Cardiac muscle cell (in vitro differentiated cells and primary cell): ENCODE data around the gene INAVA. TPM values are rescaled to one million over a fixed set of nuclear protein-coding genes. Genes with fewer than 3 reads are reported as not detected.
"Not testable (repeated sequence)": the region's sequence is repeated elsewhere in the genome, so short reads cannot be mapped to it uniquely, and the experiment has no call there.

Experiments used
- DNase-seq, 2 donors: peaks; one replicate each; pipeline versions ENCODE4 v3.0.0 to v3.0.0-alpha.2; 2010 to 2017; ENCODE audit warnings: low read depth in 1 of 2, low spot score in 1 of 2
- H3K27ac ChIP-seq: fragments of 200-600 bp; sonication (generic); 2 replicates; pipeline ENCODE4 v1.5.1; 2016
- H3K27me3 ChIP-seq: fragments of 200-600 bp; sonication (generic); 2 replicates; pipeline ENCODE4 v1.6.0; 2016; ENCODE audit warnings: control low read depth
- H3K36me3 ChIP-seq: fragments of 200-600 bp; sonication (generic); 2 replicates; pipeline ENCODE4 v1.5.1; 2016; ENCODE audit warnings: control low read depth
- H3K4me1 ChIP-seq: fragments of 200-600 bp; sonication (generic); 2 replicates; pipeline ENCODE4 v1.8.1; 2017; ENCODE audit warnings: low read depth, mild to moderate bottlenecking, mixed run types
- H3K4me3 ChIP-seq: fragments of 200-600 bp; sonication (generic); 2 replicates; pipeline ENCODE4 v1.5.1; 2016; ENCODE audit warnings: mild to moderate bottlenecking
- H3K9me3 ChIP-seq: fragments of 200-600 bp; sonication (generic); 2 replicates; pipeline ENCODE4 v1.5.1; 2017; ENCODE audit warnings: low read depth, mild to moderate bottlenecking, control low read depth
- polyA plus RNA-seq: library from polyadenylated mRNA; unstranded; fragments of >200 nt; fragmentation: Nextera tagmentation; extraction: Ambion mirVana; gene quantifications from 2 replicates; pipeline ENCODE4 v1.2.1, GENCODE V29; 2016
- total RNA-seq: library from RNA; depleted of rRNA; stranded (reverse); fragments of >200 nt; gene quantifications from 2 replicates; pipeline ENCODE4 v1.2.3, GENCODE V29; 2016
- TF ChIP-seq, protein P1 (sequence below): IDR thresholded peaks from 2 replicates; pipeline ENCODE4 v1.5.1; 2012; ENCODE audit warnings: low read depth, mild to moderate bottlenecking, low read length

Gene INAVA
- total and polyA plus RNA-seq, 2 experiments from 2014 or later, result 7.4 to 37.8 TPM

DNA sequence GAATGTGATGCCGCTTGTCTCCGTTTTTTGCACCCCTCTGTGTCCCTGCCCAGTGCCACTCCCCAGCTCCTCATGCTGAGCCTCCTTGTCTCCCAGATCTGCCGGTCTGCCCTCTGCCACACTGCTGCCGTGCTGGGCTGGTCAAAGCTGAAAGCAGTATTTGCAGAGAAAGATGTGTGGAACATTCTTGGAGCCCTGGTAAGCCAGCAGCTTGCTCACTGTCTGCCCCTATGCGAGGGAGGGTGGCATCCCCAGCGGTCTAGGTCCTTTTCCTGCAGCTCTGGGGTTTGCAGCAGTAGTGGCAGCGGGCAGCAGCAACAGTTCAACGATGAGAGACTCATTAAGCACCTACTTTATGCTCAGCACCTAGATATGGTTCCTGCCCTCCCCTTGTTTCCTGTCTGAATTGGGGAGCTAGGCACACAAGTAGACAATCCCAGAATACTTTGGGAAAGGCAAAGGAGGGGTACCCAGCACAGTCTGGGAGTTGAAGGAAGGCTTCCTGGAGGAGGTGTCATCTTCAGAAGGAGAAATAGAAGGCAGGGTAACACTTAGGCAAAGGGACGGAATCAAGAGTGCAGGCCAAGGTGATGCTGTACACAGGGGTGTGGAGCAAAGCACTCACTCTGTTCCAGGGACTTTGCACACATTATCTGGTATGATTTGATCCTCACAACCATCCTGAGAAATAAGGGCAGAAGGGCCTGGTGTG is 65.7 kb downstream of the INAVA start:
- DNase-seq, result no peak
- TF ChIP-seq, protein P1, sequence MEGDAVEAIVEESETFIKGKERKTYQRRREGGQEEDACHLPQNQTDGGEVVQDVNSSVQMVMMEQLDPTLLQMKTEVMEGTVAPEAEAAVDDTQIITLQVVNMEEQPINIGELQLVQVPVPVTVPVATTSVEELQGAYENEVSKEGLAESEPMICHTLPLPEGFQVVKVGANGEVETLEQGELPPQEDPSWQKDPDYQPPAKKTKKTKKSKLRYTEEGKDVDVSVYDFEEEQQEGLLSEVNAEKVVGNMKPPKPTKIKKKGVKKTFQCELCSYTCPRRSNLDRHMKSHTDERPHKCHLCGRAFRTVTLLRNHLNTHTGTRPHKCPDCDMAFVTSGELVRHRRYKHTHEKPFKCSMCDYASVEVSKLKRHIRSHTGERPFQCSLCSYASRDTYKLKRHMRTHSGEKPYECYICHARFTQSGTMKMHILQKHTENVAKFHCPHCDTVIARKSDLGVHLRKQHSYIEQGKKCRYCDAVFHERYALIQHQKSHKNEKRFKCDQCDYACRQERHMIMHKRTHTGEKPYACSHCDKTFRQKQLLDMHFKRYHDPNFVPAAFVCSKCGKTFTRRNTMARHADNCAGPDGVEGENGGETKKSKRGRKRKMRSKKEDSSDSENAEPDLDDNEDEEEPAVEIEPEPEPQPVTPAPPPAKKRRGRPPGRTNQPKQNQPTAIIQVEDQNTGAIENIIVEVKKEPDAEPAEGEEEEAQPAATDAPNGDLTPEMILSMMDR, result no peak
- Histone ChIP-seq H3K36me3 (no peaks in the 10 kb centered on the region), H3K27ac (no peak overlapping the region), H3K27me3 (no peaks in the 10 kb centered on the region), H3K4me3 (no peak overlapping the region), H3K9me3 (no peaks in the 10 kb centered on the region), H3K4me1 (peaks cover 5% of the 10 kb centered on the region)

DNA sequence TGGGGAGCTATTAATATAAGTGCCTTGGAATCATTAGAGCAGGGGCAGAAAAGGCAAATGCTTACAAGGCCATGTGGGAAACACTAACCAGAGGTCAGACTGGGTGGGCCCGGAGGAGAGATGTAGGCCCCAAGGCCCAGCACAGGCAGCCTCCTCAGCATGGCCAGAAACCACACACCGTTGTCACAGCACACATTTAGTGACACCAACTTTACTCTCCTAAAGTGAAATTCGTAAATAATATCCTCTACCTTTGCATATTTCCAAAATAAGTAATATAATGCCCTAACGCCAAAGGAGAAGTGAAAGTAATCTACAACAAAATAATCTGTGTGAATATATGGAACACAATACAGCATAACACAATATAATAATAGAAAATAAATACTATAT is 66.2 kb downstream of the INAVA start:
- Histone ChIP-seq H3K27ac (no peak overlapping the region), H3K9me3 (no peaks in the 10 kb centered on the region), H3K4me1 (peaks cover 5% of the 10 kb centered on the region), H3K27me3 (no peaks in the 10 kb centered on the region), H3K4me3 (no peak overlapping the region), H3K36me3 (no peaks in the 10 kb centered on the region)
- DNase-seq, result no peak
- TF ChIP-seq, protein P1, result no peak

DNA sequence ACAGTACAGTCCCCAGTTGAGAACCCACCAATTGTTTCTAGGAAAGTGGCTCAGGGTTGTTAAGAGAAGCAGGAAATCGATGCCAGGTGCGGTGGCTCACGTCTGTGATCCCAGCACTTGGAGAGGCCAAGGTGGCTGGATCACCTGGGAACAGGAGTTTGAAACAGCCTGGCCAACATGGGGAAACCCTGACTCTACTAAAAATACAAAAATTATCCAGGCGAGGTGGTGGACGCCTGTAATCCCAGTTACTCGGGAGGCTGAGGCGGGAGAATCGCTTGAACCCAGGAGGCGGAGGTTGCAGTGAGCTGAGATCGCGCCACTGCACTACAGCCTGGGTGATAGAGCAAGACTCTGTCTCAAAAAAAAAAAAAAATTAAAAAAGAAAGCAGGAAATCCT is 67.5 kb downstream of the INAVA start:
- not testable (repeated sequence) for DNase-seq, H3K36me3 ChIP-seq, H3K4me3 ChIP-seq, H3K9me3 ChIP-seq, H3K27me3 ChIP-seq, H3K4me1 ChIP-seq, H3K27ac ChIP-seq

DNA sequence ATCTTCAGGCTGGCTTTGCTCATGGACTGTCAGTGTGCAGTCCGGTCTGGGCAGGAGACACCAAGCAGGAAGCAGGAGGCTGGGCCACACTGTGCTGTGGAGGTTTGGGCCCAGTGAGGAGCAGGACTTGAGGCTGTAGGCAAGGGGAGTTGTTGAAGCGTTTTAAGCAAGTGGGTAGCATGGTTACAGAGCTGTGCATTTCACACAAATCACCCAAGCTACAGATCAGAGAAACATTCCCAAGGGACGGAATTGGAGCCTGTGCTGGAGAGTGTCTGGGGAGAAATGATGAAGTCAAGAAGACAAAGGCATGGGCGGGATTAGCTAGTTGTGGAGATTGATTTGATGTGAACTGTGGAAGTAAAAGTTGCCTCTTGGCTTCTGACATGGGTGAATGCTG is 67.9 kb downstream of the INAVA start:
- no peak for DNase-seq
- H3K4me1 ChIP-seq, result peaks cover 5% of the 10 kb centered on the region
- TF ChIP-seq, protein P1, result no peak

DNA sequence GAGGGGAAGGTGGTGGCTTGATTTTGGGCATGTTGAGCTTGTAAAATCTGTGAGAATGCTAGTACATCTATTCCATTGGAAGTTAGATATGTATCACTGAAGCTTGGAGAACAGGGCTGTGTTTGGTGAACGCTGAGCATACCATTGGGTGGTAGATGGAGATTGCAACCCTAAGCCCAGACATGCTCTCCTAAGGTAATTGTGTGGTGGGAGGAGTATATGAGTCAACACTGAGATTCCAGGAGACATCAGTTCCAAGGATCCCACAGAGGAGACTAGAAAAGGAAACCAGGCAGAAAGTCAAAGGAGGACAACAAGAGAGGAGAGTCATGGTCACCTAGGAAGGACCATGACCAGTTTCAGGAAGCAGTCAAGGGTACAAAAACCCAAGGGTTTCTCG is 68.4 kb downstream of the INAVA start:
- no peak for DNase-seq
- H3K9me3 ChIP-seq, result no peaks in the 10 kb centered on the region
- H3K36me3 ChIP-seq, result no peaks in the 10 kb centered on the region
- TF ChIP-seq, protein P1, result no peak
- no peak overlapping the region for H3K4me3 ChIP-seq
- no peaks in the 10 kb centered on the region for H3K27me3 ChIP-seq
- peaks cover 5% of the 10 kb centered on the region for H3K4me1 ChIP-seq
- no peak overlapping the region for H3K27ac ChIP-seq

More for the DNA sequence above, 67.9 kb downstream of the INAVA start:
- Histone ChIP-seq H3K9me3 (no peaks in the 10 kb centered on the region), H3K27ac (no peak overlapping the region), H3K27me3 (no peaks in the 10 kb centered on the region), H3K4me3 (no peak overlapping the region), H3K36me3 (no peaks in the 10 kb centered on the region)

DNA sequence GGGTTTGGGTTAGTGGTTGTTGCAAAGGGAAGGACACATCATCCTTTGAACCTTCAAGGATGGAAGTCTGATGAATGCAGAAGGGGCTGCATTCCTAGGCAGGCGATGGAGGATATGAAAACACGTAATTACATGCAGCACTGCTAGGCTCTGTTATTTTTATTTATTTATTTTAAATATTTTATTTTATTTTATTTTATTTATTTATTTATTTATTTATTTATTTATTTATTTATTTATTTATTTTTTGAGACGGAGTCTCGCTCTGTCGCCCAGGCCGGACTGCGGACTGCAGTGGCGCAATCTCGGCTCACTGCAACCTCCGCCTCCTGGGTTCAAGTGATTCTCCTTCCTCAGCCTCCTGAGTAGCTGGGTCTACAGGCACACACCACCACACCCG is 69.2 kb downstream of the INAVA start:
- H3K9me3 ChIP-seq, H3K27ac ChIP-seq, H3K4me1 ChIP-seq, DNase-seq, H3K4me3 ChIP-seq, H3K27me3 ChIP-seq, H3K36me3 ChIP-seq: not testable (repeated sequence)

Other genes with a start within 250 kb of the INAVA start
- 11.7 and 13.3 TPM in 2 replicates for gene DDX59, start 225.0 kb upstream of the INAVA start, total RNA-seq
- gene DDX59, start 225.0 kb upstream of the INAVA start, polyA plus RNA-seq, result 9.6 and 11.1 TPM in 2 replicates
- gene CAMSAP2, start 156.0 kb upstream of the INAVA start, total RNA-seq, result 16.7 and 22.8 TPM in 2 replicates
- 12.6 and 13.6 TPM in 2 replicates for gene CAMSAP2, start 156.0 kb upstream of the INAVA start, polyA plus RNA-seq
- gene GPR25, start 21.9 kb upstream of the INAVA start, total RNA-seq, result 0.12 TPM in 1 of 2 replicates, not detected in the other
- gene GPR25, start 21.9 kb upstream of the INAVA start, polyA plus RNA-seq, result not detected in 2 replicates
- 2.4 and 3.5 TPM in 2 replicates for gene KIF21B, start 128.8 kb downstream of the INAVA start, total RNA-seq
- gene KIF21B, start 128.8 kb downstream of the INAVA start, polyA plus RNA-seq, result 0.29 and 1.1 TPM in 2 replicates
- 0.30 and 0.35 TPM in 2 replicates for gene CACNA1S, start 217.5 kb downstream of the INAVA start, total RNA-seq
- gene CACNA1S, start 217.5 kb downstream of the INAVA start, polyA plus RNA-seq, result 0.12 TPM in 1 of 2 replicates, not detected in the other
- gene ASCL5, start 232.3 kb downstream of the INAVA start, total RNA-seq, result 0.18 and 0.88 TPM in 2 replicates
- gene ASCL5, start 232.3 kb downstream of the INAVA start, polyA plus RNA-seq, result 0.16 TPM in 1 of 2 replicates, not detected in the other